ENCODE measurements around the gene CACNG1. TPM values are rescaled to one million over a fixed set of nuclear protein-coding genes. Genes with fewer than 3 reads are reported as not detected.
"Not testable (repeated sequence)": the region's sequence is repeated elsewhere in the genome, so short reads cannot be mapped to it uniquely, and the experiment has no call there.

Gene CACNG1
- total RNA-seq, 1 experiment from 2014 or later, result 0.26 TPM

- no peak for DNase-seq (ENCODE audit: low read depth in 1 of 2, low spot score in 2 of 2)
- Histone ChIP-seq H3K27me3 (replicated peaks) (no peaks in the 10 kb centered on the region), H3K9me3 (replicated peaks) (no peaks in the 10 kb centered on the region), H3K36me3 (no peaks in the 10 kb centered on the region), H3K27ac (no peak overlapping the region), H3K4me3 (no peak overlapping the region), H3K4me1 (replicated peaks) (no peaks in the 10 kb centered on the region)
Observed at GRCh38 chr17:67033613-67034012, 10.7 kb upstream of the CACNG1 start.

GRCh38 chr17:67035131-67036083 is 8.9 kb upstream of the CACNG1 start:
- no peak overlapping the region for H3K4me3 ChIP-seq
- no peak for DNase-seq (ENCODE audit: low read depth in 1 of 2, low spot score in 2 of 2)
- H3K9me3 ChIP-seq (replicated peaks), result no peaks in the 10 kb centered on the region
- no peaks in the 10 kb centered on the region for H3K36me3 ChIP-seq
- H3K27ac ChIP-seq, result no peak overlapping the region
- no peaks in the 10 kb centered on the region for H3K27me3 ChIP-seq (replicated peaks)
- H3K4me1 ChIP-seq (replicated peaks), result no peaks in the 10 kb centered on the region

- H3K27ac ChIP-seq, result no peak overlapping the region
- 0 out of 2 replicates have a peak, but pooled peaks cover 2% of the 10 kb centered on the region for H3K9me3 ChIP-seq (replicated peaks)
- no peak overlapping the region for H3K4me3 ChIP-seq
- no peak for DNase-seq (ENCODE audit: low read depth in 1 of 2, low spot score in 2 of 2)
- H3K36me3 ChIP-seq, result no peaks in the 10 kb centered on the region
- peaks cover 8% of the 10 kb centered on the region for H3K4me1 ChIP-seq (replicated peaks)
- H3K27me3 ChIP-seq (replicated peaks), result no peaks in the 10 kb centered on the region
Observed at GRCh38 chr17:67038861-67039365, 5.4 kb upstream of the CACNG1 start.

GRCh38 chr17:67040652-67041051 is 3.7 kb upstream of the CACNG1 start:
- Histone ChIP-seq H3K27ac (no peak overlapping the region), H3K27me3 (replicated peaks) (no peaks in the 10 kb centered on the region)
- no peak for DNase-seq (ENCODE audit: low read depth in 1 of 2, low spot score in 2 of 2)

GRCh38 chr17:67041119-67041518 is 3.2 kb upstream of the CACNG1 start:
- not testable (repeated sequence) for DNase-seq (ENCODE audit: low read depth in 1 of 2, low spot score in 2 of 2)

More at GRCh38 chr17:67040652-67041051, 3.7 kb upstream of the CACNG1 start:
- H3K4me3 ChIP-seq, result no peak overlapping the region
- no peaks in the 10 kb centered on the region for H3K36me3 ChIP-seq
- H3K4me1 ChIP-seq (replicated peaks), result peaks cover 8% of the 10 kb centered on the region
- H3K9me3 ChIP-seq (replicated peaks), result 0 out of 2 replicates have a peak, but pooled peaks cover 2% of the 10 kb centered on the region

GRCh38 chr17:67041531-67041930 is 2.8 kb upstream of the CACNG1 start:
- DNase-seq (ENCODE audit: low read depth in 1 of 2, low spot score in 2 of 2), result no peak
- no peaks in the 10 kb centered on the region for H3K36me3 ChIP-seq
- no peak overlapping the region for H3K27ac ChIP-seq
- no peaks in the 10 kb centered on the region for H3K27me3 ChIP-seq (replicated peaks)
- 0 out of 2 replicates have a peak, but pooled peaks cover 2% of the 10 kb centered on the region for H3K9me3 ChIP-seq (replicated peaks)
- peaks cover 8% of the 10 kb centered on the region for H3K4me1 ChIP-seq (replicated peaks)
- no peak overlapping the region for H3K4me3 ChIP-seq

More at GRCh38 chr17:67041119-67041518, 3.2 kb upstream of the CACNG1 start:
- not testable (repeated sequence) for H3K9me3 ChIP-seq (replicated peaks); H3K4me1 ChIP-seq (replicated peaks); H3K36me3 ChIP-seq; H3K27ac ChIP-seq; H3K4me3 ChIP-seq; H3K27me3 ChIP-seq (replicated peaks)

GRCh38 chr17:67041941-67042899 is 2.1 kb upstream of the CACNG1 start:
- H3K4me3 ChIP-seq, result no peak overlapping the region
- no peaks in the 10 kb centered on the region for H3K27me3 ChIP-seq (replicated peaks)
- H3K27ac ChIP-seq, result no peak overlapping the region
- DNase-seq (ENCODE audit: low read depth in 1 of 2, low spot score in 2 of 2), result no peak
- no peaks in the 10 kb centered on the region for H3K36me3 ChIP-seq
- H3K9me3 ChIP-seq (replicated peaks), result 0 out of 2 replicates have a peak, but pooled peaks cover 2% of the 10 kb centered on the region
- peaks cover 8% of the 10 kb centered on the region for H3K4me1 ChIP-seq (replicated peaks)

- Histone ChIP-seq H3K4me3 (no peak overlapping the region), H3K27me3 (replicated peaks) (no peaks in the 10 kb centered on the region), H3K27ac (no peak overlapping the region), H3K36me3 (no peaks in the 10 kb centered on the region), H3K9me3 (replicated peaks) (peaks cover 9% of the 10 kb centered on the region), H3K4me1 (replicated peaks) (peaks cover 8% of the 10 kb centered on the region)
- DNase-seq (ENCODE audit: low read depth in 1 of 2, low spot score in 2 of 2), result no peak
Observed at GRCh38 chr17:67043283-67043682, 1.1 kb upstream of the CACNG1 start.

GRCh38 chr17:67044940-67045339 is 586 bp downstream of the CACNG1 start:
- DNase-seq (ENCODE audit: low read depth in 1 of 2, low spot score in 2 of 2), result no peak
- no peaks in the 10 kb centered on the region for H3K36me3 ChIP-seq
- H3K27me3 ChIP-seq (replicated peaks), result no peaks in the 10 kb centered on the region
- H3K9me3 ChIP-seq (replicated peaks), result peaks cover 26% of the 10 kb centered on the region
- H3K4me1 ChIP-seq (replicated peaks), result peaks cover 8% of the 10 kb centered on the region
- no peak overlapping the region for H3K4me3 ChIP-seq
- H3K27ac ChIP-seq, result no peak overlapping the region

GRCh38 chr17:67046398-67046797 is 2.0 kb downstream of the CACNG1 start:
- Histone ChIP-seq H3K4me1 (replicated peaks) (peaks cover 8% of the 10 kb centered on the region), H3K27ac (no peak overlapping the region), H3K9me3 (replicated peaks) (peaks cover 25% of the 10 kb centered on the region), H3K4me3 (no peak overlapping the region), H3K27me3 (replicated peaks) (no peaks in the 10 kb centered on the region), H3K36me3 (no peaks in the 10 kb centered on the region)
- no peak for DNase-seq (ENCODE audit: low read depth in 1 of 2, low spot score in 2 of 2)

GRCh38 chr17:67047382-67047781 is 3.0 kb downstream of the CACNG1 start:
- no peak for DNase-seq (ENCODE audit: low read depth in 1 of 2, low spot score in 2 of 2)
- H3K4me3 ChIP-seq, result no peak overlapping the region
- H3K27ac ChIP-seq, result no peak overlapping the region
- H3K9me3 ChIP-seq (replicated peaks), result peaks cover 25% of the 10 kb centered on the region
- H3K27me3 ChIP-seq (replicated peaks), result no peaks in the 10 kb centered on the region
- peaks cover 8% of the 10 kb centered on the region for H3K4me1 ChIP-seq (replicated peaks)
- no peaks in the 10 kb centered on the region for H3K36me3 ChIP-seq

- H3K4me1 ChIP-seq (replicated peaks), result no peaks in the 10 kb centered on the region
- no peak for DNase-seq (ENCODE audit: low read depth in 1 of 2, low spot score in 2 of 2)
- peaks cover 25% of the 10 kb centered on the region for H3K9me3 ChIP-seq (replicated peaks)
- H3K27me3 ChIP-seq (replicated peaks), result no peaks in the 10 kb centered on the region
- H3K27ac ChIP-seq, result no peak overlapping the region
- no peaks in the 10 kb centered on the region for H3K36me3 ChIP-seq
- no peak overlapping the region for H3K4me3 ChIP-seq
Observed at GRCh38 chr17:67049025-67049739, 4.8 kb downstream of the CACNG1 start.

- Histone ChIP-seq H3K27ac (no peak overlapping the region), H3K36me3 (no peaks in the 10 kb centered on the region), H3K4me1 (replicated peaks) (no peaks in the 10 kb centered on the region), H3K27me3 (replicated peaks) (no peaks in the 10 kb centered on the region), H3K9me3 (replicated peaks) (peaks cover 25% of the 10 kb centered on the region), H3K4me3 (no peak overlapping the region)
- DNase-seq (ENCODE audit: low read depth in 1 of 2, low spot score in 2 of 2), result no peak
Observed at GRCh38 chr17:67050066-67050465, 5.7 kb downstream of the CACNG1 start.

Measured in SJSA1 (cell line).